ENCODE results near the gene SARDH. TPM values are rescaled to one million over a fixed set of nuclear protein-coding genes. Genes with fewer than 3 reads are reported as not detected.

SARDH gene
- total RNA-seq, 1 experiment from 2014 or later: 5.6 TPM

DNA sequence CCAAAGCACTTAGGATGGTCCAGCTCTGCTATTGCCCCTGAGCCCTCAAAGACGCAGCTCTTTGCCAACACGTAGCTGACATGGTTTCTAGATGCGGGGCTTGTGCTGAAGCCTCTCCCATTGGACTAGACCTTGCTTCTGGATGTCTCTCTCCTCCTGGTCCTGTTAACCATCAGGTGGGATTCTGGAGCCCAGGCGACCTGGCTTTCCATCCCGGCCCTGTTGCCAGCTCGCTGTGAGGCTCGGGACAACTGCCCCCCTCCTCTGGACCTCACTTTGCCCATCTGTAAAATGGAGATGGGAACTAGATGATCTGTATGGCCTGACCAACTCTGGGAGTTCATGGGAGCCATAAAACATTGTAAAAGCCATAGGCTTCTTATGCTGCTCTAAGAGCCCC, 98.0 kb downstream of the SARDH start:
- ChIA-PET POLR2A (no interaction called here), RAD21 (ENCODE audit: low non-redundant PET in 1 of 2, low total read pairs in 2 of 2, uncharacterized antibody in 2 of 2, unreplicated experiment in 2 of 2) (no interaction called here), CTCF (no interaction called here)
- TF ChIP-seq, protein P1, sequence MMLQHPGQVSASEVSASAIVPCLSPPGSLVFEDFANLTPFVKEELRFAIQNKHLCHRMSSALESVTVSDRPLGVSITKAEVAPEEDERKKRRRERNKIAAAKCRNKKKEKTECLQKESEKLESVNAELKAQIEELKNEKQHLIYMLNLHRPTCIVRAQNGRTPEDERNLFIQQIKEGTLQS (IDR thresholded peaks at IDR 0.05): no peak
- TF ChIP-seq YY1 (IDR thresholded peaks at IDR 0.05; ENCODE audit: extremely low read depth, insufficient replicate concordance, low read depth, low read length) (no peak), POLR2A (IDR thresholded peaks at IDR 0.05; ENCODE audit: borderline replicate concordance, extremely low read depth, insufficient read depth, insufficient read length) (no peak), FOSL1 (IDR thresholded peaks at IDR 0.05; ENCODE audit: low read depth) (no peak), EZH2phosphoT487 (IDR thresholded peaks at IDR 0.05; ENCODE audit: borderline replicate concordance) (no peak), ZFX (IDR thresholded peaks at IDR 0.05) (no peak), SRF (IDR thresholded peaks at IDR 0.05; ENCODE audit: low read depth) (no peak), CTCF (IDR thresholded peaks at IDR 0.05 in 2 of 3, conservative IDR thresholded peaks at IDR 0.05 in 1 of 3; ENCODE audit: borderline replicate concordance in 1 of 3, insufficient read depth in 1 of 3, low read depth in 2 of 3, low read length in 2 of 3) (no peak), REST (IDR thresholded peaks at IDR 0.05; ENCODE audit: low read depth) (no peak), TCF7L2 (IDR thresholded peaks at IDR 0.05; ENCODE audit: borderline replicate concordance, extremely low read depth, insufficient read depth, insufficient read length) (no peak), SIN3A (IDR thresholded peaks at IDR 0.05; ENCODE audit: low read depth) (no peak), CBX3 (IDR thresholded peaks at IDR 0.05; ENCODE audit: low read depth) (no peak), EGR1 (IDR thresholded peaks at IDR 0.05; ENCODE audit: low read depth) (no peak), CEBPB (IDR thresholded peaks at IDR 0.05; ENCODE audit: low read depth) (no peak)
- TF ChIP-seq, protein P2, sequence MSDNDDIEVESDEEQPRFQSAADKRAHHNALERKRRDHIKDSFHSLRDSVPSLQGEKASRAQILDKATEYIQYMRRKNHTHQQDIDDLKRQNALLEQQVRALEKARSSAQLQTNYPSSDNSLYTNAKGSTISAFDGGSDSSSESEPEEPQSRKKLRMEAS (IDR thresholded peaks at IDR 0.05): no peak
- Histone ChIP-seq H2AFZ (ENCODE audit: low read depth, low read length, poor library complexity, severe bottlenecking) (no peak overlapping the region), H3K9ac (ENCODE audit: low read length) (no peak overlapping the region), H3K4me1 (ENCODE audit: control insufficient read depth in 1 of 2, insufficient read depth in 2 of 2, low read length in 2 of 2) (no peaks in the 10 kb centered on the region), H3K4me3 (replicated peaks in 1 of 2; ENCODE audit: low read depth in 1 of 2, low read length in 2 of 2) (no peak overlapping the region), H3K4me2 (ENCODE audit: low read length) (no peak overlapping the region), H3K79me2 (ENCODE audit: insufficient read depth, low read length) (no peaks in the 10 kb centered on the region), H3K9me2 (ENCODE audit: insufficient read depth) (no peaks in the 10 kb centered on the region), H3K27me3 (ENCODE audit: insufficient read depth, low read length) (peaks cover 5% of the 10 kb centered on the region; the same call in 1 of the 2 replicates), H3K27ac (ENCODE audit: low read depth, low read length) (no peak overlapping the region), H3K36me3 (ENCODE audit: control insufficient read depth in 1 of 2, insufficient read depth in 2 of 2, low read length in 2 of 2) (no peaks in the 10 kb centered on the region), H3K9me3 (ENCODE audit: control insufficient read depth in 1 of 2, insufficient read depth in 1 of 2, low read depth in 1 of 2, low read length in 2 of 2) (no peaks in the 10 kb centered on the region), H4K20me1 (ENCODE audit: insufficient read depth) (no peaks in the 10 kb centered on the region)
- BruUV-seq (replicated peaks): no TSS peak
- DNase-seq (ENCODE audit: low read depth, low spot score): no peak
- intact Hi-C loops (cut with micrococcal nuclease): no loop called here
- ATAC-seq: no peak

Data from HCT116 (cell line).